Suppressor macrophage (primary cell): Measurements from ENCODE around the gene PARP14.
A peak's percentile ranks its signal among the peaks of the same experiment; 100 is the strongest.

Source experiments
- DNase-seq, 4 experiments: peaks; one replicate each; pipeline ENCODE4 v3.0.0-alpha.2; 2020 to 2022

The PARP14 gene

GRCh38 chr3:122773944-122774509 lies 93.4 kb downstream of the PARP14 start:
- peak in 3 of 4 experiments; percentile 46 to 68 (median 63) for DNase-seq

GRCh38 chr3:122774564-122774963 lies 93.9 kb downstream of the PARP14 start:
- peak in 3 of 4 experiments; percentile 45 to 63 (median 62) for DNase-seq

DNA sequence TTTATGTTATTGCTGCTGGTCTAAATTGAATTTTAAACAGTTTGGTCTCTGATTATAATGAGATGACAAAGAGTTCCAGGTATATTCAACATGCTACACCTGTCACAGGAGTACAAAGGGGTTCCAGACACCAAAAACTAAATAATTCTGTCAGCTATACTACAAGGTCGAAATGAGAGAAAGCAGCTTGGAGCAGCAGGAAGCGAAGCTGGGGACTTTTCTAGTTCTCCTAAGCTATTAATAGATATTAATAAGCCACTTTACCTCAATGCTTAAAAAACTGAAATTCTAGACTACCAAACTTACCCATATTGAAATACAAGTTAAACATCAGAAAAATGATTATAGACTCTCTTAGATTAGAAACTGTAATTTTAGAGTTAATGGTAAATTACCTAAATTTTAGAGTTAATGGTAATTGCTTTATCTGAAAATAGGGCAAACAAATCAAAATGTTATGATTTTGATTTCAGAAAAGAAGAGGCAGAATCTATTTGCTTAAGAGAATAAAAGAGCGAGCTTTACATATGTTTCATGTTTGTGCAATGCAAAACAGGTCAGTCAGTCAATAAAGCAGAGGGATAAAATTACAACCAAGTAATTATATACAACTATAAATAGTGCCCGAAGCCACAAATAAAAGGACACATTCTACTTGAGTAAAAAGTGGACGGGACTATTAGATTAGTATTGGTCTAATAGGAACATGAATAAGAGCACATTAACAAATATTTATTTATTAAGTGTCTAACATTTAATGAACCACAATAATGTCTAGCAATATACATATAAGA lies 96.2 kb downstream of the PARP14 start:
- peak in 2 of 4 experiments; percentile 32 to 35 for DNase-seq

- no peak for DNase-seq
These were observed 96.9 kb downstream of the PARP14 start for GRCh38 chr3:122777563-122777962.
